GM06990 (cell line): ENCODE data around the gene TENM3.

ENCODE experiments used
- DNase-seq: peaks from one replicate; pipeline ENCODE4 v3.0.0-alpha.2; 2011; ENCODE audit not compliant: insufficient read length; ENCODE audit errors: extremely low read depth
- H3K27me3 ChIP-seq: replicated peaks from 2 replicates; pipeline ENCODE4 v1.6.0; 2011; ENCODE audit warnings: low read length; ENCODE audit not compliant: control insufficient read depth, insufficient read depth
- H3K36me3 ChIP-seq: 2 replicates; pipeline ENCODE4 v1.5.1; 2011; ENCODE audit warnings: low read length; ENCODE audit not compliant: control insufficient read depth, insufficient read depth
- H3K4me3 ChIP-seq: replicated peaks from 2 replicates; pipeline ENCODE4 v1.5.1; 2011; ENCODE audit warnings: low read depth, mild to moderate bottlenecking, control low read depth, low read length
- TF ChIP-seq, protein P1 (sequence below): IDR thresholded peaks from 2 replicates; pipeline ENCODE4 v1.5.1; 2011; ENCODE audit warnings: low read length, control low read depth, mild to moderate bottlenecking, inconsistent platforms; ENCODE audit not compliant: insufficient read depth, poor library complexity, severe bottlenecking

TENM3 gene

DNA sequence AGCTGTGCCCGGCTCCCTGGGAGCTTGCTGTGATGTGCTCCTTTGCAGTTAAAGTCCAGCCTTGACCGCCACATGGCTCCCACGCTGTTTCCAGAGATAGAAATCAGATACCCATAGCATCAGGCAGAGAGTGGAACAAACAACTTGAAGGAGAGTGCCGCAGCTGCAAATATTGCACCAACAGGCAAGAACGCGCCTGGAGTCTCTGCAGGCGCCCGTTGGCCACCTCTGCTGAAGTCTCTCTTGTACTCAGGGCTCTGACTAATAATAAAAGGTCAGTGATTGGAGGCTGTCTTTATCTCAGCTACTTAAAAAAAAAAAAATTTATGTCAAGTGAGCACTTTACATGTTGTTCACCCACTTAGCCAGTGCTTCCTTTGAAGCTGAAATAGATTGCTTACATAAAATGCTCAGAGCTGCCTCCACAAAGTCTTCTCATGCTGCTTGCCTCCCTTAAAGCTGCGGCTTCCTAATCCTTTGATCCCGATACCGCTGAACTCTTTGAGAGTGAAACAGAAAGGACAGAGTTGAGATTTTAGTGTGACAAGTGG, 30.9 kb upstream of the TENM3 start:
- DNase-seq = no peak
- Histone ChIP-seq H3K4me3 (no peak overlapping the region), H3K27me3 (no peaks in the 10 kb centered on the region), H3K36me3 (no peaks in the 10 kb centered on the region)
- TF ChIP-seq, protein P1, sequence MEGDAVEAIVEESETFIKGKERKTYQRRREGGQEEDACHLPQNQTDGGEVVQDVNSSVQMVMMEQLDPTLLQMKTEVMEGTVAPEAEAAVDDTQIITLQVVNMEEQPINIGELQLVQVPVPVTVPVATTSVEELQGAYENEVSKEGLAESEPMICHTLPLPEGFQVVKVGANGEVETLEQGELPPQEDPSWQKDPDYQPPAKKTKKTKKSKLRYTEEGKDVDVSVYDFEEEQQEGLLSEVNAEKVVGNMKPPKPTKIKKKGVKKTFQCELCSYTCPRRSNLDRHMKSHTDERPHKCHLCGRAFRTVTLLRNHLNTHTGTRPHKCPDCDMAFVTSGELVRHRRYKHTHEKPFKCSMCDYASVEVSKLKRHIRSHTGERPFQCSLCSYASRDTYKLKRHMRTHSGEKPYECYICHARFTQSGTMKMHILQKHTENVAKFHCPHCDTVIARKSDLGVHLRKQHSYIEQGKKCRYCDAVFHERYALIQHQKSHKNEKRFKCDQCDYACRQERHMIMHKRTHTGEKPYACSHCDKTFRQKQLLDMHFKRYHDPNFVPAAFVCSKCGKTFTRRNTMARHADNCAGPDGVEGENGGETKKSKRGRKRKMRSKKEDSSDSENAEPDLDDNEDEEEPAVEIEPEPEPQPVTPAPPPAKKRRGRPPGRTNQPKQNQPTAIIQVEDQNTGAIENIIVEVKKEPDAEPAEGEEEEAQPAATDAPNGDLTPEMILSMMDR = no peak

DNA sequence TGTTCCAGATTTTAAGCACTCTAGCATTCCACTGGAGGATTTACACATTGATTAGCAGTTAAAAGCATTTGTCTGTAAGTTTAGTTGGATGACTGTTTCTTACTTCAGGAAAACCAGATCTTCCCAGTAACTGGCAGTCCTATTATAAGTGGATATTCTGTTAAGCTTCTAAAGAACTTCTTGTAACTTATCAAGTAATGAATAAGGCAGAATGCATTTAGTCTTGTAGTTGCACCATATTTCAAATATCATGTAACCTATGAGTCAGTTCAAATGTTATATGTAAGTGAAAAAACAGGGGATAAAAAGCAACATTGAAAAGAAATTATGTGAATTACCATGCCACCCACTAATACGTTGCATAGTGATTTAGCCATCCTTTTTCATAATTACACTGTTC, 30.2 kb upstream of the TENM3 start:
- TF ChIP-seq, protein P1 = no peak
- Histone ChIP-seq H3K36me3 (no peaks in the 10 kb centered on the region), H3K27me3 (no peaks in the 10 kb centered on the region), H3K4me3 (no peak overlapping the region)
- no peak for DNase-seq

DNA sequence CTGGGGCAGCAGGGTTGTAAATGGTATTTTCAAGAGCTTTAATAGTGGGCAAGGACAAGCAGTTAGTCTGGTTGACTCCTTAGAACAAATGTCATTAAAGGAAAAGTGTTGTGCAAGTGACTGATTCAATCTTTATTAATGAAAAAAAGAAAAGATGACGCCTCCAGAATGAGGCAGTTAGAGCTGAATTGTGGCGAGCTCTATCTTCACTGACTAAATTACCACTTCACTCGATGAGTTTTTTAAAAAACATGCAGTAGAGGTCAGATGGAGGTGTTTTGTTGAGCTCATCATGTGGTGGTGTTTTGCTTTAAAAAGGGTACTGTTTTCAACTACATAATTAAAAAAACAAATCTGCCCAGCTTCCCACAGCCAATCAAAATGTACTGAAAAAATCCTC, 28.1 kb upstream of the TENM3 start:
- no peak for DNase-seq
- no peaks in the 10 kb centered on the region for H3K36me3 ChIP-seq
- H3K4me3 ChIP-seq = no peak overlapping the region
- H3K27me3 ChIP-seq = no peaks in the 10 kb centered on the region
- TF ChIP-seq, protein P1 = no peak

DNA sequence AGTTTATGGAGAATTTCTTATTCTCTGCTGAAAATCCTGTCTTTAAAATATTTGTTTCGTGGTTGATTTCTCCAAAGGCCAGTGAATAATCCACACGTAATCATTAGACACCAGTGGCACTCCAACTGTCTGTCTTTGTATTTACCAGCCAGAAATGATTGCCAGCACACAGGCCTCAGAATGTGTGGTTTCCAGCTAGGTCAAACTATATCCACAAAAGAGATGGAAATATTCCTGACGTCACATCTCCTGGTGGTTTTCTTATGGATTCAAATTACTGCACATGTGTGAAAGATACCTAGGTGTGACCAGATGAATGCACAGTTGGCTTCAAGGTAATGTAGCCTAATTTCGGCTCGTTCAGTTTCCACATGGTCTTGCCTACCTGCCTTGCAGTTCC, 27.2 kb upstream of the TENM3 start:
- DNase-seq = no peak

DNA sequence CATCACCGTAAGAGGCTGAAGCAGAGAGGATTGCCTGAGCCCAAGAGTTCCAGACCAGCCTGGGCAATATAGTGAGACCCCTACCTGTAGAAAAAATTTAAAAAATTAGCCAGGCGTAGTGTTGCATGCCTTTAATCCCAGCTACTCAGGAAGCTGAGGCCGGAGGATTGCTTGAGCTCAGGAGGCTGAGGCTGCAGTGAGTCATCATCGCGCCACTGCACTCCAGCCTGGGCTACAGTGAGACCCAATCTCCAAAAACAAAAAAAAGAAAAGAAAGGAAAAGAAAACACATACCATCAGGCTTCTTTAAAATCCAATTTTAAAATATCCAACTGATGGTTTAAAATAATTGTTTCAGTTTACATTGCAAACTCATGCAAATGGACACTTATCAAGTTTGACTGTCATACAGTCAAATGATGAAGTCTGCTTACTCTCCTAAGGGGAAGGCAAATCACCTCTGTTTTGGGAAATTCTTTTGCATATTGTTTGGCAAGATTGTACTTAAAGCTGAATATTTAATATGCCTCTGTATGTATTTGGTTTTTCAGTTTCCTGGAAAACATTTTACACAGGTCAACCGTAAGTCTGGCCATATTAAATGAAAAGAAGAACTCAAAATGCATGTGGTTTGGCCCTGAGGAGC, 23.7 kb upstream of the TENM3 start:
- no peaks in the 10 kb centered on the region for H3K27me3 ChIP-seq
- TF ChIP-seq, protein P1 = no peak

More for the DNA sequence above, 27.2 kb upstream of the TENM3 start:
- TF ChIP-seq, protein P1 = no peak
- Histone ChIP-seq H3K36me3 (no peaks in the 10 kb centered on the region), H3K27me3 (no peaks in the 10 kb centered on the region), H3K4me3 (no peak overlapping the region)

More for the DNA sequence above, 23.7 kb upstream of the TENM3 start:
- DNase-seq = no peak
- Histone ChIP-seq H3K36me3 (no peaks in the 10 kb centered on the region), H3K4me3 (no peak overlapping the region)
